H1 (cell line): ENCODE measurements around the gene BTBD16. TPM values are rescaled to one million over a fixed set of nuclear protein-coding genes. Genes with fewer than 3 reads are reported as not detected.

Experiments
- CTCF ChIA-PET: fragments of 300-600 bp; sonication (Branson Sonifier 250); formaldehyde crosslinking; loops from one replicate; lab custom pipeline; 2021; ENCODE audit not compliant: partially characterized antibody; lab: Charles Lee
- POLR2A ChIA-PET: fragments of 300-600 bp; sonication (Branson Sonifier 250); formaldehyde crosslinking; loops from one replicate; lab custom pipeline; 2021; ENCODE audit warnings: inconsistent platforms; ENCODE audit not compliant: partially characterized antibody; lab: Charles Lee
- DNase-seq, 2 experiments: peaks; one replicate each; pipeline versions ENCODE4 v3.0.0 to v3.0.0-alpha.2; 2010 to 2022; ENCODE audit warnings: low spot score in 2 of 2, low read depth in 1 of 2, mixed read lengths in 1 of 2
- FAIRE-seq: peaks from 2 replicates; lab custom pipeline; 2011; peaks lifted over from hg19 to GRCh38; lab: Jason Lieb, UNC
- H2AFZ ChIP-seq: 2 replicates; pipeline ENCODE4 v1.8.1; 2012; ENCODE audit warnings: low read length, inconsistent platforms
- H2AK5ac ChIP-seq: 2 replicates; pipeline ENCODE4 v1.6.1; 2013; ENCODE audit warnings: low read depth, low read length
- H2BK120ac ChIP-seq: replicated peaks from 2 replicates; pipeline ENCODE3; 2013; ENCODE audit warnings: low read depth, low read length, inconsistent platforms
- H2BK12ac ChIP-seq: 2 replicates; pipeline ENCODE4 v1.6.1; 2013; ENCODE audit warnings: low read depth, low read length
- H2BK15ac ChIP-seq: 2 replicates; pipeline ENCODE4 v1.6.1; 2013; ENCODE audit warnings: low read length
- H2BK20ac ChIP-seq: 2 replicates; pipeline ENCODE4 v1.6.1; 2013; ENCODE audit warnings: low read length
- H2BK5ac ChIP-seq: 2 replicates; pipeline ENCODE4 v1.6.1; 2013; ENCODE audit warnings: low read depth, low read length
- H3K14ac ChIP-seq: 2 replicates; pipeline ENCODE4 v1.6.1; 2013; ENCODE audit warnings: inconsistent platforms; ENCODE audit not compliant: insufficient read length
- H3K18ac ChIP-seq: 2 replicates; pipeline ENCODE4 v1.6.1; 2013; ENCODE audit warnings: low read length; ENCODE audit errors: extremely low read depth
- H3K23ac ChIP-seq: 2 replicates; pipeline ENCODE4 v1.6.1; 2013; ENCODE audit warnings: inconsistent platforms; ENCODE audit not compliant: insufficient read length
- H3K23me2 ChIP-seq: 2 replicates; pipeline ENCODE4 v1.6.1; 2013; ENCODE audit warnings: low read depth, low read length
- H3K27ac ChIP-seq: 2 replicates; pipeline ENCODE4 v1.6.1; 2011; ENCODE audit warnings: low read depth, low read length, inconsistent platforms
- H3K27me3 ChIP-seq, 4 experiments: replicated peaks in 1 of 4; 1 replicate in 1 of 4; 2 replicates in 3 of 4; pipeline versions ENCODE4 v1.6.1 to v1.8.1; 2011 to 2013; ENCODE audit warnings: low read length in 3 of 4, mild to moderate bottlenecking in 3 of 4, inconsistent platforms in 2 of 4, mixed read lengths in 2 of 4, moderate library complexity in 1 of 4; ENCODE audit not compliant: control insufficient read depth in 3 of 4, insufficient read depth in 3 of 4; ENCODE audit errors: extremely low read depth in 1 of 4
- H3K36me3 ChIP-seq, 4 experiments: 2 replicates each; pipeline versions ENCODE4 v1.6.1 to v1.8.1; 2011 to 2013; ENCODE audit warnings: mild to moderate bottlenecking in 4 of 4, low read length in 3 of 4, moderate library complexity in 2 of 4, control low read depth in 1 of 4, inconsistent platforms in 1 of 4; ENCODE audit not compliant: insufficient read depth in 4 of 4, control insufficient read depth in 2 of 4
- H3K4ac ChIP-seq: replicated peaks from 2 replicates; pipeline ENCODE3; 2013; ENCODE audit warnings: low read length, low read depth, mixed read lengths, inconsistent platforms; ENCODE audit not compliant: insufficient read length
- H3K4me1 ChIP-seq, 4 experiments: replicated peaks in 1 of 4; 1 replicate in 1 of 4; 2 replicates in 3 of 4; pipeline versions ENCODE4 v1.6.1 to v1.8.1; 2011 to 2013; ENCODE audit warnings: low read length in 3 of 4, inconsistent platforms in 2 of 4, mixed read lengths in 1 of 4; ENCODE audit not compliant: insufficient read depth in 4 of 4, control insufficient read depth in 3 of 4
- H3K4me2 ChIP-seq, 2 experiments: 2 replicates each; pipeline versions ENCODE4 v1.6.1 to v1.8.1; 2011 to 2013; ENCODE audit warnings: low read depth in 2 of 2, low read length in 2 of 2, control low read depth in 1 of 2, inconsistent platforms in 1 of 2, mild to moderate bottlenecking in 1 of 2; ENCODE audit not compliant: insufficient read depth in 1 of 2
- H3K4me3 ChIP-seq, 4 experiments: fragments of 200-600, 300-600 bp in 1 of 4; sonication (generic), shearing (Covaris generic), sonication (Bioruptor Twin) in 1 of 4; 2 replicates each; pipeline versions ENCODE4 v1.5.1 to v1.8.1; 2011 to 2016; ENCODE audit warnings: low read length in 4 of 4, low read depth in 3 of 4, control low read depth in 2 of 4, inconsistent platforms in 2 of 4, mild to moderate bottlenecking in 2 of 4, mixed read lengths in 1 of 4, moderate library complexity in 1 of 4; ENCODE audit not compliant: insufficient read depth in 2 of 4; ENCODE audit errors: extremely low read depth in 1 of 4
- H3K56ac ChIP-seq: replicated peaks from 2 replicates; pipeline ENCODE3; 2013; ENCODE audit warnings: low read depth, mild to moderate bottlenecking, mixed read lengths, low read length, inconsistent platforms; ENCODE audit not compliant: insufficient read length
- H3K79me1 ChIP-seq: 2 replicates; pipeline ENCODE4 v1.6.1; 2013; ENCODE audit warnings: low read depth, low read length, control low read depth
- H3K79me2 ChIP-seq, 2 experiments: 2 replicates each; pipeline versions ENCODE4 v1.6.1 to v1.8.1; 2012 to 2013; ENCODE audit warnings: low read length in 2 of 2, mild to moderate bottlenecking in 2 of 2, inconsistent platforms in 1 of 2; ENCODE audit not compliant: insufficient read depth in 2 of 2, control insufficient read depth in 1 of 2
- H3K9ac ChIP-seq, 4 experiments: replicated peaks in 1 of 4; 1 replicate in 1 of 4; 2 replicates in 3 of 4; pipeline versions ENCODE4 v1.6.1 to v1.8.1; 2011 to 2013; ENCODE audit warnings: low read depth in 3 of 4, low read length in 3 of 4, control low read depth in 2 of 4, mild to moderate bottlenecking in 2 of 4, moderate library complexity in 2 of 4, inconsistent platforms in 1 of 4; ENCODE audit errors: extremely low read depth in 1 of 4
- H3K9me3 ChIP-seq, 2 experiments: 2 replicates each; pipeline versions ENCODE4 v1.6.1 to v1.8.1; 2012 to 2013; ENCODE audit warnings: mild to moderate bottlenecking in 2 of 2, moderate library complexity in 2 of 2, control low read depth in 1 of 2, inconsistent platforms in 1 of 2, low read depth in 1 of 2, low read length in 1 of 2, mixed read lengths in 1 of 2; ENCODE audit not compliant: insufficient read depth in 2 of 2
- H4K20me1 ChIP-seq, 2 experiments: replicated peaks in 1 of 2; 2 replicates each; pipeline versions ENCODE3 to v1.8.1; 2011 to 2013; ENCODE audit warnings: inconsistent platforms in 2 of 2, low read length in 2 of 2, mild to moderate bottlenecking in 1 of 2; ENCODE audit not compliant: insufficient read depth in 2 of 2, control insufficient read depth in 1 of 2
- H4K5ac ChIP-seq: 2 replicates; pipeline ENCODE4 v1.6.1; 2013; ENCODE audit warnings: low read length, low read depth, mixed read lengths, inconsistent platforms; ENCODE audit not compliant: insufficient read length
- H4K8ac ChIP-seq: 2 replicates; pipeline ENCODE4 v1.8.0; 2013; ENCODE audit warnings: mild to moderate bottlenecking, moderate library complexity, low read length, inconsistent platforms; ENCODE audit not compliant: insufficient read depth; ENCODE audit errors: extremely low read depth
- H4K91ac ChIP-seq: replicated peaks from 2 replicates; pipeline ENCODE3; 2013; ENCODE audit warnings: low read length, mixed read lengths, inconsistent platforms; ENCODE audit not compliant: insufficient read length
- BRCA1 ChIP-seq: IDR thresholded peaks from 2 replicates; pipeline ENCODE4 v1.6.1; 2012; ENCODE audit warnings: low read depth, low read length, improper control_type of control experiment
- CHD1 ChIP-seq: IDR thresholded peaks from 2 replicates; pipeline ENCODE4 v1.6.1; 2012; ENCODE audit warnings: low read depth, low read length, improper control_type of control experiment
- EP300 ChIP-seq, 2 experiments: IDR thresholded peaks; 1 replicate in 1 of 2; 2 replicates in 1 of 2; pipeline ENCODE4 v1.6.1; 2011 to 2012; ENCODE audit warnings: low read depth in 2 of 2, low read length in 2 of 2, mild to moderate bottlenecking in 2 of 2, borderline replicate concordance in 1 of 2, inconsistent platforms in 1 of 2, moderate library complexity in 1 of 2
- JUND ChIP-seq: IDR thresholded peaks from 2 replicates; pipeline ENCODE4 v1.6.1; 2011; ENCODE audit warnings: mild to moderate bottlenecking, improper control_type of control experiment, low read length
- KDM4A ChIP-seq: IDR thresholded peaks from one replicate; pipeline ENCODE4 v1.7.1; 2012; ENCODE audit warnings: low read depth, mild to moderate bottlenecking, moderate library complexity, low read length, inconsistent platforms; ENCODE audit not compliant: severe bottlenecking
- KDM5A ChIP-seq: fragments of 200-600 bp; IDR thresholded peaks from 2 replicates; pipeline ENCODE4 v1.7.1; 2012; ENCODE audit warnings: mild to moderate bottlenecking, low read length, inconsistent platforms, mixed read lengths
- NANOG ChIP-seq: IDR thresholded peaks from 2 replicates; pipeline ENCODE4 v1.6.1; 2011; ENCODE audit warnings: low read length, low read depth, mild to moderate bottlenecking, inconsistent platforms; ENCODE audit not compliant: insufficient read depth, poor library complexity, severe bottlenecking
- RBBP5 ChIP-seq: IDR thresholded peaks from 2 replicates; pipeline ENCODE4 v1.7.1; 2012; ENCODE audit warnings: low read depth, mild to moderate bottlenecking, inconsistent platforms, low read length, moderate library complexity, borderline replicate concordance
- RFX5 ChIP-seq: IDR thresholded peaks from 2 replicates; pipeline ENCODE4 v1.6.1; 2011; ENCODE audit warnings: low read depth, low read length, improper control_type of control experiment, borderline replicate concordance
- SAP30 ChIP-seq: fragments of 300-600 bp; sonication (generic); IDR thresholded peaks from 2 replicates; pipeline ENCODE4 v1.7.1; 2012; ENCODE audit warnings: low read length, moderate library complexity, mild to moderate bottlenecking, inconsistent platforms; ENCODE audit not compliant: insufficient read depth, insufficient replicate concordance
- TBP ChIP-seq: IDR thresholded peaks from 2 replicates; pipeline ENCODE4 v1.6.1; 2011; ENCODE audit warnings: low read depth, low read length, improper control_type of control experiment
- YY1 ChIP-seq: IDR thresholded peaks from 2 replicates; pipeline ENCODE4 v1.6.1; 2011; ENCODE audit warnings: low read depth, mild to moderate bottlenecking, low read length
- WGBS, 2 experiments: shearing (Covaris generic) in 1 of 2; methylation state at CpG; one replicate each; pipeline versions ENCODE4 v1.1.6 to v1.1.7; 2013 to 2015; ENCODE audit warnings: low lambda C conversion rate in 2 of 2, mixed read lengths in 2 of 2, inconsistent platforms in 1 of 2, low coverage in 1 of 2, missing lambda C conversion rate in 1 of 2; ENCODE audit not compliant: insufficient replicate concordance in 2 of 2, insufficient coverage in 1 of 2, insufficient read length in 1 of 2; ENCODE audit errors: extremely low coverage in 1 of 2, missing lambda C conversion rate in 1 of 2; 5-methylcytosine and 5-hydroxymethylcytosine counted together
- polyA plus RNA-seq, 7 experiments: library from polyadenylated mRNA; depleted of rRNA in 3 of 7; stranded (reverse) in 5 of 7; unstranded in 2 of 7; fragments of >200 nt in 5 of 7; fragments of 200-250 nt in 2 of 7; gene quantifications; 1 replicate in 5 of 7; 2 replicates in 1 of 7; 4 replicates in 1 of 7; pipeline versions ENCODE4 v1.2.1 to v1.2.3, GENCODE V29; 2011 to 2013; ENCODE audit warnings: missing spikeins in 2 of 7, mixed read lengths in 2 of 7
- total RNA-seq: library from RNA; stranded (reverse); fragmentation: NEBNext Ultra II Directional; extraction: Animal tissue kit (Norgen Biotek cat#: 25700); gene quantifications from 2 replicates; pipeline ENCODE4 v1.2.1, GENCODE V29; 2021
- TF ChIP-seq, protein P1 (sequence below): IDR thresholded peaks from 2 replicates; pipeline ENCODE4 v1.6.1; 2011; ENCODE audit warnings: low read length, improper control_type of control experiment

The BTBD16 gene
- total and polyA plus RNA-seq, 2 of the 8 experiments (the other 6 are each of a cell fraction or from before 2014, with no cell fraction given): 0.05 TPM; not detected in 1

DNA sequence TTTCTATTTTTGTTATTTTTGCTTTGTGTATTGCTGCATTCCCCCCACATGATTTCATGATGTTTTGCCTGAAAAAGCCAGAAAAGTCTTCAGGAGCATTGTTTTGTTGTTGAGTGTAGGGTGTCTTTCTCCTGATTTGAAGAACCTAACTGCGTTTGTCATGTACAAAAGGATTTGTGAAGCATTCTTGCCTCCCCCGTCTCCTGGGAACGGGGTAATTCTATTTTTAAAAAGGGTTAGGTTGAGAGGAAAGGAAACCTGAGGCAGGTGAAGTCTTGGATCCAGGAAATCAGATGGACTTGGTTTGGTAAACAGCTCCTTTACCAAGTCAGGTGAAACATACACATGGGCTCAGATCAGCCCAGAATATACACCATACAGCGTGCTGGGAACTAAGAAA lies 26.0 kb upstream of the BTBD16 start:
- POLR2A ChIA-PET: interaction anchor here (1.9 kb wide), 1 partner anchor 13 kb away, joined by 4 read pairs; no protein-coding TSS in a partner anchor
- DNase-seq (no peak), FAIRE-seq (no peak)
- Histone ChIP-seq H3K27ac (no peak overlapping the region), H3K4ac (no peak overlapping the region), H3K18ac (no peak overlapping the region), H3K4me2 (no peak overlapping the region), H4K91ac (no peak overlapping the region), H3K9me3 (no peaks in the 10 kb centered on the region), H4K20me1 (peaks cover 0 to 2% of the 10 kb centered on the region in 2 experiments), H3K4me3 (no peak overlapping the region), H3K79me1 (no peaks in the 10 kb centered on the region), H4K8ac (no peak overlapping the region), H2AFZ (no peak overlapping the region), H2BK12ac (no peak overlapping the region), H3K56ac (no peak overlapping the region), H3K27me3 (no peaks in the 10 kb centered on the region), H3K14ac (no peak overlapping the region), H3K9ac (no peak overlapping the region), H2BK5ac (no peak overlapping the region), H3K4me1 (no peaks in the 10 kb centered on the region), H3K23ac (no peak overlapping the region), H2AK5ac (no peak overlapping the region), H2BK120ac (no peak overlapping the region), H3K79me2 (no peaks in the 10 kb centered on the region), H2BK15ac (no peak overlapping the region), H2BK20ac (no peak overlapping the region), H3K36me3 (peaks cover 10 to 44% (median 39%) of the 10 kb centered on the region in 4 experiments), H4K5ac (no peak overlapping the region), H3K23me2 (no peaks in the 10 kb centered on the region)
- 84% methylated on average over 4 of the region's 4 CpGs; no CpG with 5 or more reads in 1 of the 2 experiments for WGBS, 2 experiments
- CTCF ChIA-PET: interaction anchor here (1.5 to 2.0 kb wide), 3 partner anchors 10 to 23 kb away, joined by 4 to 8 read pairs (median 5); no protein-coding TSS in a partner anchor
- TF ChIP-seq BRCA1 (no peak), KDM4A (no peak), NANOG (no peak), YY1 (no peak), RFX5 (no peak), EP300 (IDR thresholded peaks at IDR 0.05; ENCODE audit: borderline replicate concordance in 1 of 2, low read depth in 2 of 2, low read length in 2 of 2) (no peak), KDM5A (no peak), JUND (no peak), RBBP5 (no peak), SAP30 (no peak), CHD1 (no peak), TBP (no peak)
- TF ChIP-seq, protein P1, sequence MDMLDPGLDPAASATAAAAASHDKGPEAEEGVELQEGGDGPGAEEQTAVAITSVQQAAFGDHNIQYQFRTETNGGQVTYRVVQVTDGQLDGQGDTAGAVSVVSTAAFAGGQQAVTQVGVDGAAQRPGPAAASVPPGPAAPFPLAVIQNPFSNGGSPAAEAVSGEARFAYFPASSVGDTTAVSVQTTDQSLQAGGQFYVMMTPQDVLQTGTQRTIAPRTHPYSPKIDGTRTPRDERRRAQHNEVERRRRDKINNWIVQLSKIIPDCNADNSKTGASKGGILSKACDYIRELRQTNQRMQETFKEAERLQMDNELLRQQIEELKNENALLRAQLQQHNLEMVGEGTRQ: no peak
